H1 (cell line): Measurements from ENCODE around the gene INHA. TPM values are rescaled to one million over a fixed set of nuclear protein-coding genes. Genes with fewer than 3 reads are reported as not detected.

ENCODE experiments used
- ATF3 ChIP-seq: IDR thresholded peaks from 2 replicates; pipeline ENCODE4 v1.6.1; 2011; ENCODE audit warnings: low read depth, mild to moderate bottlenecking, low read length; ENCODE audit not compliant: insufficient read depth
- BACH1 ChIP-seq: IDR thresholded peaks from 2 replicates; pipeline ENCODE4 v1.6.1; 2012; ENCODE audit warnings: low read length, improper control_type of control experiment
- BCL11A ChIP-seq, 2 experiments: IDR thresholded peaks; one replicate each; pipeline ENCODE4 v1.6.1; 2011; ENCODE audit warnings: low read depth in 2 of 2, low read length in 2 of 2, mild to moderate bottlenecking in 2 of 2
- CHD1 ChIP-seq: IDR thresholded peaks from 2 replicates; pipeline ENCODE4 v1.6.1; 2012; ENCODE audit warnings: low read depth, low read length, improper control_type of control experiment
- CREB1 ChIP-seq: IDR thresholded peaks from 2 replicates; pipeline ENCODE4 v1.6.1; 2012; ENCODE audit warnings: inconsistent platforms
- GABPA ChIP-seq: IDR thresholded peaks from 2 replicates; pipeline ENCODE4 v1.6.1; 2011; ENCODE audit warnings: mild to moderate bottlenecking, low read length, moderate library complexity, borderline replicate concordance; ENCODE audit not compliant: insufficient read depth
- GTF2F1 ChIP-seq: IDR thresholded peaks from 2 replicates; pipeline ENCODE4 v1.6.1; 2012; ENCODE audit warnings: low read depth, low read length, improper control_type of control experiment, borderline replicate concordance
- JUN ChIP-seq: IDR thresholded peaks from 2 replicates; pipeline ENCODE4 v1.6.1; 2011; ENCODE audit warnings: low read depth, mild to moderate bottlenecking, improper control_type of control experiment, low read length
- JUND ChIP-seq: IDR thresholded peaks from 2 replicates; pipeline ENCODE4 v1.6.1; 2011; ENCODE audit warnings: mild to moderate bottlenecking, improper control_type of control experiment, low read length
- KDM5A ChIP-seq: fragments of 200-600 bp; IDR thresholded peaks from 2 replicates; pipeline ENCODE4 v1.7.1; 2012; ENCODE audit warnings: mild to moderate bottlenecking, low read length, inconsistent platforms, mixed read lengths
- MAFK ChIP-seq: IDR thresholded peaks from 2 replicates; pipeline ENCODE4 v1.6.1; 2012; ENCODE audit warnings: low read depth, mild to moderate bottlenecking, improper control_type of control experiment, low read length
- MAX ChIP-seq: IDR thresholded peaks from 2 replicates; pipeline ENCODE4 v1.6.1; 2012; ENCODE audit warnings: inconsistent platforms
- POLR2A ChIP-seq, 2 experiments: IDR thresholded peaks; 1 replicate in 1 of 2; 2 replicates in 1 of 2; pipeline ENCODE4 v1.6.1; 2011; ENCODE audit warnings: low read depth in 2 of 2, low read length in 2 of 2, mild to moderate bottlenecking in 2 of 2; ENCODE audit errors: control extremely low read depth in 1 of 2
- POLR2AphosphoS5 ChIP-seq: IDR thresholded peaks from 2 replicates; pipeline ENCODE4 v1.6.1; 2011; ENCODE audit warnings: low read depth, low read length
- RNF2 ChIP-seq: fragments of 200-900, 300-1000 bp; sonication (generic); IDR thresholded peaks from 2 replicates; pipeline ENCODE4 v1.7.1; 2016; ENCODE audit warnings: borderline replicate concordance, low read depth, mild to moderate bottlenecking, antibody characterized with exemption, low read length; ENCODE audit not compliant: poor library complexity, severe bottlenecking; ENCODE audit errors: missing control alignments
- SIRT6 ChIP-seq: IDR thresholded peaks from one replicate; pipeline ENCODE4 v1.7.1; 2012; ENCODE audit warnings: low read length, inconsistent platforms
- TCF12 ChIP-seq: IDR thresholded peaks from 2 replicates; pipeline ENCODE4 v1.6.1; 2011; ENCODE audit warnings: low read depth, mild to moderate bottlenecking, low read length
- TEAD4 ChIP-seq: IDR thresholded peaks from 2 replicates; pipeline ENCODE4 v1.6.1; 2012; ENCODE audit warnings: low read depth, low read length, inconsistent platforms, mixed read lengths
- polyA plus RNA-seq, 7 experiments: library from polyadenylated mRNA; depleted of rRNA in 3 of 7; stranded (reverse) in 5 of 7; unstranded in 2 of 7; fragments of >200 nt in 5 of 7; fragments of 200-250 nt in 2 of 7; gene quantifications; 1 replicate in 5 of 7; 2 replicates in 1 of 7; 4 replicates in 1 of 7; pipeline versions ENCODE4 v1.2.1 to v1.2.3, GENCODE V29; 2011 to 2013; ENCODE audit warnings: missing spikeins in 2 of 7, mixed read lengths in 2 of 7
- total RNA-seq: library from RNA; stranded (reverse); fragmentation: NEBNext Ultra II Directional; extraction: Animal tissue kit (Norgen Biotek cat#: 25700); gene quantifications from 2 replicates; pipeline ENCODE4 v1.2.1, GENCODE V29; 2021
- TF ChIP-seq, protein P1 (sequence below), 3 experiments: IDR thresholded peaks; 1 replicate in 2 of 3; 2 replicates in 1 of 3; pipeline versions ENCODE4 v1.5.1 to v1.6.1; 2011; ENCODE audit warnings: low read length in 3 of 3, mild to moderate bottlenecking in 3 of 3, inconsistent platforms in 2 of 3, low read depth in 1 of 3, moderate library complexity in 1 of 3; ENCODE audit not compliant: insufficient read depth in 1 of 3; ENCODE audit errors: control extremely low read depth in 1 of 3
- TF ChIP-seq, protein P2 (sequence below): IDR thresholded peaks from 2 replicates; pipeline ENCODE4 v1.6.1; 2012; ENCODE audit warnings: inconsistent platforms

INHA gene
- total and polyA plus RNA-seq, 2 of the 8 experiments (the other 6 are each of a cell fraction or from before 2014, with no cell fraction given), result 0.65 to 2.7 TPM

DNA sequence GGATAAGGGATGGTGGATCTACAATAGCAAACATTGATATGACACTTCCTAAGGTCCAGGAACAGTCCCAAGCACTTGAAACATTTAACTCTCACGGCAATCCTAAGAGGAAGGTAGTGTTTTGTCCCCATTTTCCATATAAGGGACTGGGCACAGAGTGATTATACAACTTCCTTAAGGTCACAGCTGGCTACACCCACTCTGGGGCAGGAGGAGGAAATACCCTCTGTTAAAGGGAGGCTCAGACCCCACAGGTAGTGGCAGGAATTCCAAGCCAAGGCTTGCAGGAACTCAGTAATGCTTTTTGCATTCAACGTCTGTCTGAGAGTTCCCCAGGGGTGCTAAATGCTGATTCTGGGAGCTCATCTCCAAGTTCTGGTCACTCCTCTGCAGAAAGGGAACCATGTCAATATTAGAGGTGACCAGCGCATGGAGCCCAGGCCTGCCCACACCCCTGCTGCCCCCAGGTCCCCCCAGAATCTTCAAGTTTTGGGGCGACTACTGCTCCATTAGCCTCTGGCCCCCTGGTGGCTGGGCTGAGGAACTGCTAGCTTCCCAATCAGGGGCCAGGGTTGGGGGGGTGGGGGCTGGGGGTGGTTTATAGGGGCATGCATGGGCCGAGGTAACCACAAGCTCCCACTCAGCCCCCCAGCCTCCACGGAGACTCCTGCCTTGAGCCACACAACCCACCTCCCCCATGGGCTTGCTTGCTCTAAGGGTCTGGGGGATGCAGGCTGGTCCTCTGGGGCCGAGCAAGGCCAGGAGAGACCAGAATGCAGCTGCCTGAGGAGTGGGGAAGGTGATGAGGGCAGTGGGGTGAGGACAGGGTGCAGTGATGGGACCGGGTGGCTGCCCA, 11.8 kb upstream of the INHA start (continued):
- no peak for TF ChIP-seq KDM5A
- no peak for TF ChIP-seq CHD1
- TF ChIP-seq JUN, result no peak
- TF ChIP-seq GABPA, result no peak
- TF ChIP-seq POLR2A (IDR thresholded peaks at IDR 0.05; ENCODE audit: control extremely low read depth in 1 of 2, low read depth in 2 of 2, low read length in 2 of 2), result peak in 1 of 2 experiments; percentile 44; a peak in 1 of 3 replicates
- TF ChIP-seq RNF2, result no peak
- TF ChIP-seq MAX, result no peak
- no peak for TF ChIP-seq POLR2AphosphoS5
- no peak for TF ChIP-seq BCL11A (IDR thresholded peaks at IDR 0.05; ENCODE audit: low read depth in 2 of 2, low read length in 2 of 2)
- TF ChIP-seq TEAD4, result peak; percentile 55; the same call in 1 of the 2 replicates
- no peak for TF ChIP-seq GTF2F1
- no peak for TF ChIP-seq CREB1
- TF ChIP-seq, protein P1, sequence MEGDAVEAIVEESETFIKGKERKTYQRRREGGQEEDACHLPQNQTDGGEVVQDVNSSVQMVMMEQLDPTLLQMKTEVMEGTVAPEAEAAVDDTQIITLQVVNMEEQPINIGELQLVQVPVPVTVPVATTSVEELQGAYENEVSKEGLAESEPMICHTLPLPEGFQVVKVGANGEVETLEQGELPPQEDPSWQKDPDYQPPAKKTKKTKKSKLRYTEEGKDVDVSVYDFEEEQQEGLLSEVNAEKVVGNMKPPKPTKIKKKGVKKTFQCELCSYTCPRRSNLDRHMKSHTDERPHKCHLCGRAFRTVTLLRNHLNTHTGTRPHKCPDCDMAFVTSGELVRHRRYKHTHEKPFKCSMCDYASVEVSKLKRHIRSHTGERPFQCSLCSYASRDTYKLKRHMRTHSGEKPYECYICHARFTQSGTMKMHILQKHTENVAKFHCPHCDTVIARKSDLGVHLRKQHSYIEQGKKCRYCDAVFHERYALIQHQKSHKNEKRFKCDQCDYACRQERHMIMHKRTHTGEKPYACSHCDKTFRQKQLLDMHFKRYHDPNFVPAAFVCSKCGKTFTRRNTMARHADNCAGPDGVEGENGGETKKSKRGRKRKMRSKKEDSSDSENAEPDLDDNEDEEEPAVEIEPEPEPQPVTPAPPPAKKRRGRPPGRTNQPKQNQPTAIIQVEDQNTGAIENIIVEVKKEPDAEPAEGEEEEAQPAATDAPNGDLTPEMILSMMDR (IDR thresholded peaks at IDR 0.05; ENCODE audit: control extremely low read depth in 1 of 3, insufficient read depth in 1 of 3, low read depth in 1 of 3, low read length in 3 of 3), result peak in 2 of 3 experiments; percentile 51 to 54; a peak in 3 of 4 replicates
- no peak for TF ChIP-seq JUND
- TF ChIP-seq MAFK, result no peak
- TF ChIP-seq, protein P2, sequence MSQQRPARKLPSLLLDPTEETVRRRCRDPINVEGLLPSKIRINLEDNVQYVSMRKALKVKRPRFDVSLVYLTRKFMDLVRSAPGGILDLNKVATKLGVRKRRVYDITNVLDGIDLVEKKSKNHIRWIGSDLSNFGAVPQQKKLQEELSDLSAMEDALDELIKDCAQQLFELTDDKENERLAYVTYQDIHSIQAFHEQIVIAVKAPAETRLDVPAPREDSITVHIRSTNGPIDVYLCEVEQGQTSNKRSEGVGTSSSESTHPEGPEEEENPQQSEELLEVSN, result no peak
- no peak for TF ChIP-seq TCF12
- TF ChIP-seq ATF3, result no peak
- TF ChIP-seq SIRT6, result no peak
- TF ChIP-seq BACH1, result no peak
